Liver (tissue), 9 donors: ENCODE results near the gene RGL4. TPM values are rescaled to one million over a fixed set of nuclear protein-coding genes. Genes with fewer than 3 reads are reported as not detected.

Experiments used
- DNase-seq: peaks from one replicate; pipeline ENCODE4 v3.0.0-alpha.2; 2017; ENCODE audit warnings: low spot score
- H3K27ac ChIP-seq, 2 donors: one replicate each; pipeline ENCODE4 v1.7.0; 2013; ENCODE audit warnings: inconsistent platforms in 2 of 2, low read length in 2 of 2, control low read depth in 1 of 2, low read depth in 1 of 2, mild to moderate bottlenecking in 1 of 2
- H3K27me3 ChIP-seq, 4 donors: one replicate each; pipeline versions ENCODE4 v1.6.1 to v1.7.0; 2013; ENCODE audit warnings: low read length in 3 of 4, inconsistent platforms in 1 of 4, mild to moderate bottlenecking in 1 of 4, moderate library complexity in 1 of 4; ENCODE audit not compliant: control insufficient read depth in 4 of 4, insufficient read depth in 4 of 4
- H3K36me3 ChIP-seq, 4 donors: one replicate each; pipeline versions ENCODE4 v1.6.1 to v1.7.0; 2013; ENCODE audit warnings: low read length in 3 of 4, mild to moderate bottlenecking in 3 of 4, low read depth in 1 of 4, moderate library complexity in 1 of 4; ENCODE audit not compliant: control insufficient read depth in 4 of 4, insufficient read depth in 3 of 4
- H3K4me1 ChIP-seq, 4 donors: one replicate each; pipeline versions ENCODE4 v1.6.1 to v1.7.0; 2013; ENCODE audit warnings: low read length in 3 of 4, mild to moderate bottlenecking in 3 of 4, moderate library complexity in 1 of 4; ENCODE audit not compliant: control insufficient read depth in 4 of 4, insufficient read depth in 4 of 4
- H3K4me3 ChIP-seq, 3 donors: one replicate each; pipeline versions ENCODE4 v1.6.1 to v1.7.0; 2013; ENCODE audit warnings: low read length in 3 of 3, control low read depth in 1 of 3, low read depth in 1 of 3, mild to moderate bottlenecking in 1 of 3
- H3K9ac ChIP-seq, 2 donors: one replicate each; pipeline ENCODE4 v1.7.0; 2013; ENCODE audit warnings: low read length in 2 of 2, mild to moderate bottlenecking in 2 of 2, moderate library complexity in 2 of 2, control low read depth in 1 of 2, low read depth in 1 of 2
- H3K9me3 ChIP-seq, 4 donors: one replicate each; pipeline versions ENCODE4 v1.6.1 to v1.7.0; 2013; ENCODE audit warnings: low read length in 3 of 4; ENCODE audit not compliant: control insufficient read depth in 4 of 4
- EGR1 ChIP-seq, 2 donors: IDR thresholded peaks; 2 replicates each; pipeline ENCODE4 v1.6.1; 2016 to 2018; ENCODE audit warnings: antibody characterized with exemption in 2 of 2, low read depth in 2 of 2
- FOXA1 ChIP-seq: IDR thresholded peaks from 2 replicates; pipeline ENCODE4 v1.6.1; 2016; ENCODE audit warnings: antibody characterized with exemption
- FOXA2 ChIP-seq: IDR thresholded peaks from 2 replicates; pipeline ENCODE4 v1.6.1; 2016; ENCODE audit warnings: antibody characterized with exemption
- GABPA ChIP-seq, 2 donors: IDR thresholded peaks in 1 of 2; conservative IDR thresholded peaks in 1 of 2; 2 replicates each; pipeline ENCODE4 v1.6.1; 2016; ENCODE audit warnings: antibody characterized with exemption in 2 of 2, mild to moderate bottlenecking in 1 of 2, moderate library complexity in 1 of 2
- HNF4A ChIP-seq, 2 donors: conservative IDR thresholded peaks; 2 replicates each; pipeline ENCODE4 v1.6.1; 2016; ENCODE audit warnings: antibody characterized with exemption in 2 of 2, mild to moderate bottlenecking in 2 of 2
- HNF4G ChIP-seq: IDR thresholded peaks from 2 replicates; pipeline ENCODE4 v1.6.1; 2016; ENCODE audit warnings: antibody characterized with exemption
- JUND ChIP-seq, 2 donors: IDR thresholded peaks; 2 replicates each; pipeline ENCODE4 v1.6.1; 2016; ENCODE audit warnings: antibody characterized with exemption in 2 of 2
- NR2F2 ChIP-seq: IDR thresholded peaks from 2 replicates; pipeline ENCODE4 v1.6.1; 2016; ENCODE audit warnings: antibody characterized with exemption
- RAD21 ChIP-seq, 2 donors: IDR thresholded peaks; 2 replicates each; pipeline ENCODE4 v1.6.1; 2016; ENCODE audit warnings: antibody characterized with exemption in 2 of 2, mild to moderate bottlenecking in 2 of 2
- RXRA ChIP-seq, 2 donors: IDR thresholded peaks; 2 replicates each; pipeline ENCODE4 v1.6.1; 2017 to 2018; ENCODE audit warnings: antibody characterized with exemption in 2 of 2, mild to moderate bottlenecking in 1 of 2
- SP1 ChIP-seq: IDR thresholded peaks from 2 replicates; pipeline ENCODE4 v1.6.1; 2018; ENCODE audit warnings: antibody characterized with exemption, mild to moderate bottlenecking
- TAF1 ChIP-seq: conservative IDR thresholded peaks from 2 replicates; pipeline ENCODE4 v1.6.1; 2016; ENCODE audit warnings: antibody characterized with exemption, mild to moderate bottlenecking
- YY1 ChIP-seq: IDR thresholded peaks from 2 replicates; pipeline ENCODE4 v1.6.1; 2016; ENCODE audit warnings: antibody characterized with exemption, mild to moderate bottlenecking
- WGBS: extraction: QIAGEN DNeasy Blood & Tissue Kit; methylation state at CpG from one replicate; pipeline ENCODE4 v1.1.7; 2013; 5-methylcytosine and 5-hydroxymethylcytosine counted together
- polyA plus RNA-seq, 2 donors: library from polyadenylated mRNA; stranded (reverse) in 1 of 2; unstranded in 1 of 2; fragments of 200-250 nt in 1 of 2; fragments of >200 nt in 1 of 2; fragmentation: Nextera tagmentation in 1 of 2; extraction: Ambion mirVana in 1 of 2; gene quantifications; one replicate each; pipeline versions ENCODE4 v1.2.1 to v1.2.3, GENCODE V29; 2013 to 2015
- total RNA-seq, 2 donors: library from RNA; depleted of rRNA; stranded (reverse); fragments of >200 nt; gene quantifications; one replicate each; pipeline ENCODE4 v1.2.3, GENCODE V29; 2014
- TF ChIP-seq, protein P1 (sequence below): IDR thresholded peaks from 2 replicates; pipeline ENCODE4 v1.6.1; 2016; ENCODE audit warnings: antibody characterized with exemption
- TF ChIP-seq, protein P2 (sequence below): IDR thresholded peaks from 2 replicates; pipeline ENCODE4 v1.6.1; 2016; ENCODE audit warnings: antibody characterized with exemption
- TF ChIP-seq, protein P3 (sequence below): IDR thresholded peaks from 2 replicates; pipeline ENCODE4 v1.6.1; 2016; ENCODE audit warnings: antibody characterized with exemption
- TF ChIP-seq, protein P4 (sequence below): fragments of 150-350 bp; IDR thresholded peaks from 2 replicates; pipeline ENCODE4 v1.5.1; 2017; ENCODE audit warnings: improper control_type of control experiment, low read depth, low read length; ENCODE audit not compliant: missing input control
- TF ChIP-seq, protein P5 (sequence below): IDR thresholded peaks from 2 replicates; pipeline ENCODE4 v1.6.1; 2016; ENCODE audit warnings: antibody characterized with exemption, mild to moderate bottlenecking
- donor health status: healthy.
- donor health status: healthy.
- donor health status: healthy.
- donor health status: healthy.
- donor health status: healthy.

RGL4 gene
- total and polyA plus RNA-seq, 4 donors, result 0.25 to 6.2 (median 0.56) TPM

DNA sequence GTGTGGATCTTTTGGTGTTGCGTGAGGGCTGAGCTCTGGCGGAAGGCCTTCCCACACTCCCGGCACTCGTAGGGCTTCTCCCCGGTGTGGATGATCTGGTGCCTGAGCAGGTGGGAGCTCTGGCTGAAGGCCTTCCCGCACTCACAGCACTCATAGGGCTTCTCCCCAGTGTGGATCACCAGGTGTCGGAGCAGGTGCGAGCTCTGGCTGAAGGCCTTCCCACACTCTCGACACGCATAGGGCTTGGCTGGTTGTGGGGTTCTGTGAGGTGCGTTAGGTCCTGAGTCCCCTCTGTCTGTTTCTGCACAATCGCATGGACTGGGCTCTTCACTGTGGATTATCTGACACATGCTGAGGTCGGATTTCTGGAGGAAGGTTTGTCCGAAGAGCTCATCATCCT, 53.7 kb downstream of the RGL4 start:
- Histone ChIP-seq H3K4me3 (no peak overlapping the region), H3K9ac (no peak overlapping the region), H3K27ac (no peak overlapping the region), H3K4me1 (no peaks in the 10 kb centered on the region), H3K9me3 (no peaks in the 10 kb centered on the region), H3K27me3 (no peaks in the 10 kb centered on the region), H3K36me3 (peaks cover 5 to 26% (median 7%) of the 10 kb centered on the region in 4 donors)
- TF ChIP-seq FOXA1, result no peak
- TF ChIP-seq NR2F2, result no peak
- no peak for TF ChIP-seq EGR1 (IDR thresholded peaks at IDR 0.05; ENCODE audit: low read depth in 2 of 2)
- no peak for TF ChIP-seq GABPA (IDR thresholded peaks at IDR 0.05 in 1 of 2, conservative IDR thresholded peaks at IDR 0.05 in 1 of 2)
- no peak for TF ChIP-seq HNF4G
- no peak for TF ChIP-seq RAD21 (IDR thresholded peaks at IDR 0.05)
- no peak for TF ChIP-seq TAF1
- TF ChIP-seq YY1, result no peak
- no peak for TF ChIP-seq JUND (IDR thresholded peaks at IDR 0.05)
- TF ChIP-seq, protein P1, sequence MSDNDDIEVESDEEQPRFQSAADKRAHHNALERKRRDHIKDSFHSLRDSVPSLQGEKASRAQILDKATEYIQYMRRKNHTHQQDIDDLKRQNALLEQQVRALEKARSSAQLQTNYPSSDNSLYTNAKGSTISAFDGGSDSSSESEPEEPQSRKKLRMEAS, result no peak
- TF ChIP-seq, protein P2, sequence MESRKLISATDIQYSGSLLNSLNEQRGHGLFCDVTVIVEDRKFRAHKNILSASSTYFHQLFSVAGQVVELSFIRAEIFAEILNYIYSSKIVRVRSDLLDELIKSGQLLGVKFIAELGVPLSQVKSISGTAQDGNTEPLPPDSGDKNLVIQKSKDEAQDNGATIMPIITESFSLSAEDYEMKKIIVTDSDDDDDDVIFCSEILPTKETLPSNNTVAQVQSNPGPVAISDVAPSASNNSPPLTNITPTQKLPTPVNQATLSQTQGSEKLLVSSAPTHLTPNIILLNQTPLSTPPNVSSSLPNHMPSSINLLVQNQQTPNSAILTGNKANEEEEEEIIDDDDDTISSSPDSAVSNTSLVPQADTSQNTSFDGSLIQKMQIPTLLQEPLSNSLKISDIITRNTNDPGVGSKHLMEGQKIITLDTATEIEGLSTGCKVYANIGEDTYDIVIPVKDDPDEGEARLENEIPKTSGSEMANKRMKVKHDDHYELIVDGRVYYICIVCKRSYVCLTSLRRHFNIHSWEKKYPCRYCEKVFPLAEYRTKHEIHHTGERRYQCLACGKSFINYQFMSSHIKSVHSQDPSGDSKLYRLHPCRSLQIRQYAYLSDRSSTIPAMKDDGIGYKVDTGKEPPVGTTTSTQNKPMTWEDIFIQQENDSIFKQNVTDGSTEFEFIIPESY, result no peak
- no peak for TF ChIP-seq SP1
- TF ChIP-seq, protein P3, sequence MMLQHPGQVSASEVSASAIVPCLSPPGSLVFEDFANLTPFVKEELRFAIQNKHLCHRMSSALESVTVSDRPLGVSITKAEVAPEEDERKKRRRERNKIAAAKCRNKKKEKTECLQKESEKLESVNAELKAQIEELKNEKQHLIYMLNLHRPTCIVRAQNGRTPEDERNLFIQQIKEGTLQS, result no peak
- no peak for TF ChIP-seq HNF4A (conservative IDR thresholded peaks at IDR 0.05)
- no peak for TF ChIP-seq FOXA2
- TF ChIP-seq RXRA (IDR thresholded peaks at IDR 0.05), result no peak
- TF ChIP-seq, protein P4, sequence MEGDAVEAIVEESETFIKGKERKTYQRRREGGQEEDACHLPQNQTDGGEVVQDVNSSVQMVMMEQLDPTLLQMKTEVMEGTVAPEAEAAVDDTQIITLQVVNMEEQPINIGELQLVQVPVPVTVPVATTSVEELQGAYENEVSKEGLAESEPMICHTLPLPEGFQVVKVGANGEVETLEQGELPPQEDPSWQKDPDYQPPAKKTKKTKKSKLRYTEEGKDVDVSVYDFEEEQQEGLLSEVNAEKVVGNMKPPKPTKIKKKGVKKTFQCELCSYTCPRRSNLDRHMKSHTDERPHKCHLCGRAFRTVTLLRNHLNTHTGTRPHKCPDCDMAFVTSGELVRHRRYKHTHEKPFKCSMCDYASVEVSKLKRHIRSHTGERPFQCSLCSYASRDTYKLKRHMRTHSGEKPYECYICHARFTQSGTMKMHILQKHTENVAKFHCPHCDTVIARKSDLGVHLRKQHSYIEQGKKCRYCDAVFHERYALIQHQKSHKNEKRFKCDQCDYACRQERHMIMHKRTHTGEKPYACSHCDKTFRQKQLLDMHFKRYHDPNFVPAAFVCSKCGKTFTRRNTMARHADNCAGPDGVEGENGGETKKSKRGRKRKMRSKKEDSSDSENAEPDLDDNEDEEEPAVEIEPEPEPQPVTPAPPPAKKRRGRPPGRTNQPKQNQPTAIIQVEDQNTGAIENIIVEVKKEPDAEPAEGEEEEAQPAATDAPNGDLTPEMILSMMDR, result no peak
- TF ChIP-seq, protein P5, sequence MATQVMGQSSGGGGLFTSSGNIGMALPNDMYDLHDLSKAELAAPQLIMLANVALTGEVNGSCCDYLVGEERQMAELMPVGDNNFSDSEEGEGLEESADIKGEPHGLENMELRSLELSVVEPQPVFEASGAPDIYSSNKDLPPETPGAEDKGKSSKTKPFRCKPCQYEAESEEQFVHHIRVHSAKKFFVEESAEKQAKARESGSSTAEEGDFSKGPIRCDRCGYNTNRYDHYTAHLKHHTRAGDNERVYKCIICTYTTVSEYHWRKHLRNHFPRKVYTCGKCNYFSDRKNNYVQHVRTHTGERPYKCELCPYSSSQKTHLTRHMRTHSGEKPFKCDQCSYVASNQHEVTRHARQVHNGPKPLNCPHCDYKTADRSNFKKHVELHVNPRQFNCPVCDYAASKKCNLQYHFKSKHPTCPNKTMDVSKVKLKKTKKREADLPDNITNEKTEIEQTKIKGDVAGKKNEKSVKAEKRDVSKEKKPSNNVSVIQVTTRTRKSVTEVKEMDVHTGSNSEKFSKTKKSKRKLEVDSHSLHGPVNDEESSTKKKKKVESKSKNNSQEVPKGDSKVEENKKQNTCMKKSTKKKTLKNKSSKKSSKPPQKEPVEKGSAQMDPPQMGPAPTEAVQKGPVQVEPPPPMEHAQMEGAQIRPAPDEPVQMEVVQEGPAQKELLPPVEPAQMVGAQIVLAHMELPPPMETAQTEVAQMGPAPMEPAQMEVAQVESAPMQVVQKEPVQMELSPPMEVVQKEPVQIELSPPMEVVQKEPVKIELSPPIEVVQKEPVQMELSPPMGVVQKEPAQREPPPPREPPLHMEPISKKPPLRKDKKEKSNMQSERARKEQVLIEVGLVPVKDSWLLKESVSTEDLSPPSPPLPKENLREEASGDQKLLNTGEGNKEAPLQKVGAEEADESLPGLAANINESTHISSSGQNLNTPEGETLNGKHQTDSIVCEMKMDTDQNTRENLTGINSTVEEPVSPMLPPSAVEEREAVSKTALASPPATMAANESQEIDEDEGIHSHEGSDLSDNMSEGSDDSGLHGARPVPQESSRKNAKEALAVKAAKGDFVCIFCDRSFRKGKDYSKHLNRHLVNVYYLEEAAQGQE, result no peak
- DNase-seq, result no peak
- 97% methylated on average over 14 of the region's 14 CpGs for WGBS
